ENCODE measurements around the gene IL1R2.

DNA sequence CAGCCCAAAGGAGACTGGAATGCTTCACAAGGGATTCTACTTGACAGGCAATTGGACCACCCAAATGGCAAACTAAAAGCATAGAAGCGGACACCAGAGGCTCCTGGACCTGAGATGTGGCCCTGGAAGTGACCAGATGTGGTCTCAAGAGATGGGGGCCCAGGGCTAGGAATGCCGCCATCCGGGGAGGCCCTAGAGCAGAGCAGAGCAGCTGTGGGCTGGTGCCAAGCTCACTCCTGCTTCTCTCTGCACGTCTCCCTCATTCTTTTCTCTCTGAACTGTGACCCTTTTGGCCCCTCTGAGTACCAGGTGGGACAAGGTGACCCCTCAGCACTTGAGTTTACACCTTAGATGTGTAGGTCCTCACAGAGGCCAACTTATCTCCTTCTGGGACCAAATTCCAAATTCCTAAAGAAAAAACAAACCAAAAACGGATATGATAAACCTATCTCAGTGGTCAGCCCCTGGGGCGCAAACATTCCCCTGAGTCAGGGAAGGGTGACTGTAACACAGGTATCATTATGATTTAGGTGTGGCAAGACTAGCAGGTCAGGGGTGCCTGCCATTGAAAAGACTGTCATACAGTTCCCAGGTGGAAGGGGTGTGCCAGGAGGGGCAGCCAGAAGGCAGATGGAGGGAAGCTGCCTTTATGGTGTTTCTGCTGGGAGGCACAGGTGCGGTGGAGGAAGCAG, 6.5 kb upstream of the IL1R2 start:
- TF ChIP-seq CTCF (IDR thresholded peaks at IDR 0.05) (no peak), POLR2AphosphoS5 (IDR thresholded peaks at IDR 0.05) (no peak), POLR2A (IDR thresholded peaks at IDR 0.05) (no peak), EP300 (IDR thresholded peaks at IDR 0.05) (no peak)
